Diencephalon (tissue), 1 donor: ENCODE data around the gene IL36RN. TPM values are rescaled to one million over a fixed set of nuclear protein-coding genes. Genes with fewer than 3 reads are reported as not detected.
A peak's percentile ranks its signal among the peaks of the same experiment; 100 is the strongest.

Experiments
- small RNA-seq: library from RNA; depleted of rRNA; stranded (forward); fragments of <200 nt; gene quantifications from one replicate; pipeline ENCODE3, GENCODE V24; 2014
- total RNA-seq: library from RNA; depleted of rRNA; stranded (reverse); fragments of >200 nt; gene quantifications from one replicate; pipeline ENCODE4 v1.2.3, GENCODE V29; 2014

The IL36RN gene
- not detected for total RNA-seq

GRCh38 chr2:113058998-113059960 is at the start of gene IL36RN:
Gene IL36RN (plus strand): TSS chr2:113059198. CDS start chr2:113059439, 241 bp downstream.

GRCh38 chr2:113052396-113052917 is 6.5 kb upstream of the IL36RN start, which contains the start of gene IL36B:
Gene IL36B (minus strand): TSS chr2:113052867.

GRCh38 chr2:113067681-113068080 is 8.7 kb downstream of the IL36RN start, which contains the start of gene IL1F10:
Gene IL1F10 (plus strand): TSS chr2:113067970. CDS start chr2:113072739, 4,769 bp downstream.

Small RNA genes lying within 50 kb of the gene (small RNA-seq; reads per million reads assigned to genes)
- 0.28 reads per million, percentile 16 among the genes with 10 or more reads in this experiment for gene RNU6-1180P

Other genes starting within 250 kb of the IL36RN start
- gene IL1B, start 222.4 kb upstream of the IL36RN start, total RNA-seq: 1.2 TPM
- not detected for gene IL37, start 148.0 kb upstream of the IL36RN start, total RNA-seq
- gene IL36G, start 81.2 kb upstream of the IL36RN start, total RNA-seq: not detected
- gene IL36A, start 53.7 kb upstream of the IL36RN start, total RNA-seq: not detected
- gene IL36B, start 6.3 kb upstream of the IL36RN start, total RNA-seq: not detected
- gene IL1F10, start 8.8 kb downstream of the IL36RN start, total RNA-seq: not detected
- gene IL1RN, start 68.4 kb downstream of the IL36RN start, total RNA-seq: not detected
- gene PSD4, start 114.8 kb downstream of the IL36RN start, total RNA-seq: 4.4 TPM
- 0.69 TPM for gene PAX8, start 219.7 kb downstream of the IL36RN start, total RNA-seq